HK-2 (cell line): Measurements from ENCODE around the gene GPC6.

Source experiments
- DNase-seq: peaks from one replicate; pipeline ENCODE4 v3.0.0-alpha.2; 2018; ENCODE audit not compliant: unreplicated experiment

Gene GPC6

DNA sequence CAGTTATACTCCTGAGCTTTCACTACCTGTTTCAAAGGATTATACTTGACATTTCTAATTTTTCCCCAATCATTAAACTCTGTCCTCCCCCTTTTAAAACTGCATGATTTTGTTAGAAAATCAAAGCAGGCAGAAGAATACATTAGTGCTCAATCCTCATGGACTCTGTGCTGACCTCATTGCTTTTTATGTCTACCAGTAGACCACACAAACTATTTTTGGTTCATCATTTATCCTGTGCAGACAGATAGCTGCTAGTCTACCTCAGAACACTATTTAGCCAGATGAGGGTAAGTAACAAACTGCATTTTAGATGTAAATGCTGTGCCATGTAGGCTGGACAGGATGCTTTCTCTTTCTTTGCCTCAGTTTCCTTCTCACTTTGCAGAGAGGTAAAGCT, 1016.9 kb downstream of the GPC6 start:
- DNase-seq, result no peak

DNA sequence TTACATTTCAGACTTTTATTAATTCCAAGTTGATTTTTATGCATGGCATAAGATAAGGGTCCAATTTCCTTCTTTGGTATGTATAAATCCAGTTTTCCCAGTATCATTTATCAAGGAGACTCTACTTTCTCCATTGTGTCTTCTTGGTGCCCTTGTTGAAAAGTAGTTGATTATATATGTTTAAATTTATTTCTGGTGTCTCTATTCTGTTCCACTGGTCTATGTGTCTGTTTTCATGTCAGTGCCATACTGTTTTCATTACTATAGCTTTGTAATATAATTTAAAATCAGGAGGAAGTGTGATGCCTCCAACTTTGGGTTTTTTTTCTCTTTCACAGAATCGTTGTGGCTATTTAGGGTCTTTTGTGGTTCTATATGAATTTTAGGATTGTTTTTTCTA, 1019.9 kb downstream of the GPC6 start:
- no peak for DNase-seq

DNA sequence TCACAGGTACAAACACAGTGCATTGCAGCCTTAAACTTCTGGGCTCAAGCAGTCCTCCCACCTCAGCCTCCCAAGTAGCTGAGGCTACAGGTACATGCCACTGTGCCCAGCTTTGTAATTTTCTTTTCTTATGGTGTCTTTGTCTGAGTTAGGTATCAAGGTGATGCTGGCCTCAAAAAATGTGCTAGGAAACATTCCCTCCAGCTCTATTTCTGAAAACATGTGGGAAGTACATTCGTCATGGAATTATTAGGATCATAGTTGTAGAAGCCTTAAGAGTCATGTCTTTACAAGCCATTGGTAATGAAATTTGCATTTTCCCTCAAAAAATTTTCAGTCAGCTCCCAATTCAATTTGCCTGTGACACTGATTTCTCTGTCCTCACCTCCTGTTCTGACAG, 1021.3 kb downstream of the GPC6 start:
- DNase-seq, result no peak

DNA sequence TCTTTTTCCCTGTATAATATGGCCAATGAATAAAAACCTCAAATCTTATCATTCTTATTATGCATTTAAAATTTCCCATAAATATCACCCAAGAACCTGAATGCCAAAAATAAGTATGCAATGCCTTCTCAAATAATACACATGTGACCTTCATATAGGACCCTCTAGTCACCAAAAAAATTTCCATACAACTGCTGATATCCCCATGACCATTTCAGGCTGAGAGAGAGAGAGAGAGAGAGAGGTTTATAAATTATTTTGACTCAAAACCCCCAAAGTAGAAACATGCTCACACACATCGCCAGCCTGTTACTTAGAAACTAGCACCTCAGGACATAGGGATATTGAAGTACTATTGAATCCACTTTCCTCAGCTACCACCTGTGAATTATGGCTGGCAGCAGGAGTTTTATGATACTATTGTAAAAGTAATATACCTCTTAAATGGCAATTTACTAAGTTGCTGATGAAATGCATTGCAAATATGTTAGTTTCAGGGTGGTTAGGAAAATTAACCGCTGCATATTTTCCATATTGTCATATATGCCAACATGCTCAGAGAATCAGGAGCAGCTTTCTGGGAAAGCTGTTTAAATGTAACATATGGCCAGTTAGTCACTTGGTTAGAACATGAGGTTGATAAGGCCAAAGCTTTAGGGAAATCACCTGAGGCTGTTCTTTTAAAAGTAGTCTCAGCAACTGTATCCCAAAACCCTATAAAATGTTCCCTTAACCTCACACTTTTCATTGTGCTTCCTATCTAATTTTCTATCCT, 1022.0 kb downstream of the GPC6 start:
- no peak for DNase-seq

DNA sequence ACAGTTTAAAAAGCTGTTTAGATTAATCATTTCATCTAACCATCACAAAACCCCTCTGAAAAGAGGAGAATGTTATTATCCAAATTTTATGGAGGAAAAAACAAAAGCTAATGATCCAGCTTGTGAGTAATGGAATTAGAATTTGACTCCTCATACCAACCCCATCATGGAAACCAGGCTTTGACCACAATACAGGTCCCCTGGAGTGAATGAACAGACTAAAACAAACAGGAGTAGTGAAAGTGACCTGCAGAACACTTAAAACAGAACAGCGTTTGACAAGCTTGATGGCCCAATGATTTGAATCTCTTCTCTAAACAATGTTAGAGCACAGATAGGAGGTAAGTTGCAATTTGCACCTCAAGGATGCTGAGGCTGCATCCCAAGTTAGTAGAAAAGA, 1022.9 kb downstream of the GPC6 start:
- DNase-seq, result peak; percentile 12

DNA sequence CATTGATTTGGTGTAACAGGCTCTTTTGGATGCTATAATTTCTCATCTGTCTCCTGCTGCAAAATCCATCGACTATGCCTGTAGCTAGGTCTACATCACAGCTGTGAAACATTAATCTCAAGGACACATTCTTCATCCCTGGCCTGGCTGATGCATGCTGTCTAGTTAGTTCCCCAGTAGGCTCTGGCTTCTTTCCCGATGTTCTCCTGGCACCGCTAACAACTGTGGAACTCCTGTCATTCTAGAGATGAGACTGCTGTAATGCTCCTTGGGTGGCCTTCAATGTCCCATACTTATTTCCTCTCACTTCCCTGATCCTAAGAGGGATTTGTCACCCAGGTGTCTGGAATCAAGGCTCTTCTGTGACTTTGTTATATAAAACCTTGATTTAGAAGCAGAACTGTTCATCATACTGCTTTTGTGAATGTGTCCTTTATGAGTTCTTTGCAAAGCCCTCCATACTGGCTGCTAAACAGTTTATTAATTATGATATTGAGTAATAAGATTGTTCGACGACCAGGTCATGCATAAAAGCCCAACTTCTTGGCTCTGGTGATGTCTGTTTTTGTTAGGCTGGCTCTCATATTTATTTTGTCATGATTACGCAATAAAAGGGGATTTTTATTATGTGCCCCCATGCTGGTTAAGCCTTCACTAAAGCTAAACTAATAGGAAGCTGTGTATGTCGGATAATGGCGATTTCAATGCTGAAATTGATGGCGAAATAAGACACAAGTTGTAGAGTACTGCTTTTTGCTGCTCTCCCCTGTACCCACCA, 1025.4 kb downstream of the GPC6 start:
- DNase-seq, result no peak

DNA sequence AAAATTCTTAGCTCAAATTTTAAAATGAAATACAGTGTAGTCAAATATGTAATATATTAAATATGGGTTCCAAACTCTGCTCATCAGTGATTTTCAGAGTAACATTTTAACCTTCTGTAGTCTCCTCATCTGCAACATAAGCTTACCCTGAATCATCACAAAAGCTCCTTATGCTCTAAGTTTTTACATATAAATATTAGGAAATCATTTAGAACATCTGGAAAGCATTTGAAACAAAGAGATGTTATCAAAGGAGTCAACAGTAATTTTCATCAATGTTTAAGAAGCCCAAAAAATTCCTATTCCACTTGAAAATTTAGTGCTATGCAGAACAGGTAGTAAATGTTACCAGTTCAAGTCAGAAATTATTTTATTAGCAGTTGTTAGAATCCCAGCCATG, 1028.1 kb downstream of the GPC6 start:
- no peak for DNase-seq

DNA sequence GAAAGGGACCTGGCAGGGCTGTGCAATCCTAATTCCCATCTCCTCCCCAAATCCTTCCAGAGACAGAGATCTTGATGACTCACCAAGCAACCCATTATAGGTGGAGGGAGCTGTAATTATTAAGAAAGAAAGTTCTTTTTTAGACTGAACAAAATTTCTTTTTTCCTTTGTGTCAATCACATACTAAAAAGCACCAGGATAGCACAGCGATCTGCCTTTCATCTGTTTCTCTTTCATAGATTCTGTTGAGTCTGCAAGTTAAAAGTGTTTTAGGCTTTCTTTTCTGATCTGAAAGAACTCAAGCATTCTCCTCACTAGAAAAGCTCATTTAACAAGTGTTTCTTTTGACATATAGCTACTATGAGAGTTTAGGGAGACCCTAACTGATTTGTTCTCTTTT, 1030.1 kb downstream of the GPC6 start:
- DNase-seq, result no peak

DNA sequence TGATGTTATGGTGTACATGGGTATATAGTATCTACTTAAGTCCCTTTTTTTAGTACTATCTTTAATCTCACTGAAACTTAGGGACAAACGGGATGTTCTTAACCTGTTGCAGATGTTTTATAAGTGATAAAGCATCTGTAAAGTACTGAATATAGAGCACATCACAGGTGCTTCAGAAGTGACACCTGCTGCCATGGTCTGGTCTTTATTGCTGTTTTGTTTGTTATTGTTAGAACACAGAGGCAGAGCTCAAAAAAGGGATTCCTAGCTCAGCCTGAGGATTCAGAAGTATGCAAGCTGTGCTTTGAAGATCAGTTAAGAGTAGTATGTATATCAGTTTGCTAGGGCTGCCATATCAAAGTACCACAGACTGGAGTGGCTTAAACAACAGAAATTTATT, 1033.4 kb downstream of the GPC6 start:
- DNase-seq, result no peak

DNA sequence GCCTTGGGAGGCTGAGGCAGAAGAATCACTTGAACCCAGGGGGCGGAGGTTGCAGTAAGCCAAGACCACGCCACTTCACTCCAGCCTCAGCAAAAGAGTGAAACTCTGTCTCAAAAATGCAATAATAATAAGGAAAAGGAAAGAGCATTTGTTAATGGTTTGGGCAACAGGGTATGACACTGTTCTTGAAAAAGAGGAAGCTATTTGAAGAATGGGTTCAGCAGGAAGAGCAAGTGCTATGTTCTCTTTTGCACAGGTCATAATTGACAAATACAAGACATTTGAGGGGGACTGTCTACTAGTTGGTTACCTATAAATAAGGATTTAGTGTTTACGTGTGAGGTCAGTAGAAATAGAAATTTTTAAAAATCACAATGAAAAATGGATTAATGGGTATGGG, 1034.6 kb downstream of the GPC6 start:
- no peak for DNase-seq

DNA sequence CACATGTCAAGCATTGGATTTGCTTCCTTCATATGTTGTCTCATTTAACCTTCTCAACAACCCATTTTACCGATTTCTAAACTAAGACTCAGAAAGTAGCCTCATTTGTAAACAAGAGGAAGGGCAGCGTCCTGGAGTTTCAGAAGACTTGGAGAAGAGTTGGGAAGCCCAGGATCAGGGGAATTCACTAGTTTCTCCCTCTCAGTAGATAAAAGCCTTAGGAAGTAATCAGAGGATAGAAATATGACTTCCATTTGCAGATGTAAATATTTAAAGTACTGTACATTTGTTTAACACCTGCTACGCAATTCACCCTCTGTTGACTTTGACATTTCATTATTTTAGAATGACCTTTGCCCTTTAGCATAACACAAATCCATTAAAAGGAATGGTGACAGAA, 1036.4 kb downstream of the GPC6 start:
- no peak for DNase-seq

DNA sequence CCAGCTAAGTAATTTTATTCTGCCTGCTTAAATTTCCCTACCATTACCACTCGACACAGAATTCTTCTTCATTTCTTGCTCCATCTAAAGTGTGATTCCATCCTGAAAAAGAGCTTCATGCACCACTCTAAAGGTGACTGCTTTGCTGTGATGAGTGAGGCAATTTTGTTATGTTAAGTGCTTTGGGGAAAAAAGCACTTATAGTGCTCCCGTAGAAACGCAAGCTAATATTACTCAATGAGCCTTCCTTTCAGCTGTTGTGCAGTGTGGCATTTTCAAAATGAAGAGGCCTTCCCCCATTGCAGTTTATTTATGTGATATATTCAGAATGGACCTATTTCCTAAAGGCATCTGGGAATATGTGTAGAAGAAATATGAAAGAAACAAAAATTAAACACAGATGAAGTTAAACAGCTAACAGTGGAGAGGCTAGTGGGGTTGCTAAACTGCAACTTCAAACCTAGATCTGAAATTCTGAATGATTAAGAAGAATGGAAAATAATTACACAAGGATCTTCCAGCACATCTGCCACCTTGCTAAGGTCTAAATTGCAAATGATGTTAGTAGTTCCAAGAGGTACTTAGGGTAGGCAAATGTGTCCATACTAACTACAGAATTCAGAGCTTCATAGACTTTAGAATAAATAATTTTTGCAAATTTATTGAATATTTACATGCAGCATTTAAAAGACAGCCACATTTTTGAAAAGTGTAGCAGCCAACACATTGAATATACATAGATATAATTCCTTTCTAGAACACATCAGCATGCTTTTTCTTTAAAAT, 1041.2 kb downstream of the GPC6 start:
- DNase-seq, result no peak

DNA sequence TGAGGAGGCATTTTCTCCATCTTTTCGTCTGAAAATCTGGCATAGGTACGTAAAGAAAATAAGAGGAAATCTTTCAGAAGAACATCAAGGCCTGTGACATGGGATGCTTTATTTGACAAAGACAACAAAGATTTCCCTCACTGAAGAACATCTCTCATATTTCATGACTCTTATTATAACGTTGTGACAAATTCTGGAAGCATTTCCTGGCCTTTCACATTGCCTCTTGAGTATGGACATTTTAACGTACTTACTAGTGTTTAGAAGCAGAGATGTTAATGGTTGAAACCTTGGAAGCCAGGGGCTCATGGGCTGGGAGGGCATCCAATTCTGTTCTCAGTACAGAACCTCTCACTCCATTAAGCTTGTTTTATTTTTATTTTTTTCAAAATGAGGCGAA, 1042.1 kb downstream of the GPC6 start:
- no peak for DNase-seq

DNA sequence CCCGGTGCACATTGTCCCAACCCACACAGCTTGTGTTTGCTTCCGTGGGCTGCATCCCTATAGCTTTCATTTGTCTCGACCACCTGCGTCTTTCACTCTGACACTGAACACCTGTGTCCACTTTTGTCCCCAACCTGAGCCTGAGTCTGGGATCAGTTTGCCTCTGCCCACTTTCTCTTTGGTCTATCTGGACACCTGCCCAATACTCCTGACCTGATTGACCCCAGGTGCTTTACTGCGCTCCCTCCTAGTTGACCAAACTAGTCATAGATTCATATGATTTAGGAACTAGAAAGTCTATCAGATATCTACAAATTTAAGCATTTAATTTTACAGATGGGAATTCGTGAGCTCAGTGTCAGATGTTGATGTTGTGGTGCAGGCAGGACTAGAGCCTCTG, 1043.0 kb downstream of the GPC6 start:
- no peak for DNase-seq

DNA sequence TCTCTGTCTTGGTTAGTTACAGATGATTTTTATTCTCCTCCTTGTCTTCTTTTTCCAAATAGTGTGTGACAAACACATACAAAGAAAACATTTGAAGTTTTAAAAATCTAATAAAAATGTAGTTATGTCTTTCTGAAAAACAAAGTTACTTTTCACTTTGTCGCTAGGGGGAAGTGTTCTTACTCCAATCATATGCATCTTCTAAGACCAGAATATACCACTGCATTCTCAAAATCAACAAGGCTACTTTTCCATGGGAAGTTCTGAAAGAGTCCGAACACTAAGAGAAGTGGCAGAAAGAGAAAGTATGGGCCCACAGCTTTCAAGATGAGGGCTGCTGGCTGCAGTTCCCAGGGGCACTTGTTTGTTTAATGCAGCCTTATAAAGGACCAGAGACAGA, 1043.9 kb downstream of the GPC6 start:
- DNase-seq, result no peak

DNA sequence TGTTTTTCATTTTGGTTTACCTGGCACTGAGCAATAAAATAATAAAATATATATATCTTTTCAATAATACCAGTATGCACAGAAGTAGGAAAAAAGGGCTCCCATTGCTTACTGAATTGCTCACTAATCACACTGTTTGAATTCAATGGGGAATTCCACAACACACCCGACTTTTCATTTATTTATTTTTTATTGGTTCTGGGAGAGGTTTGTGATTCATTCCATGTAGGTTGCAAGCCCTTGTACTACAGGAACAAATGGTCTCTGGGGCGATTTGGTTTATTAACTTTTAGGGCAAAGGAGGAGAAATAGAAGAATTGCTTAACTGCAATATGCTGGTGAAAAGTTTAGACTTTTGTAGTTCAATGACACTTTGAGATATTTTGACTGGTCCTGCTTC, 1045.4 kb downstream of the GPC6 start:
- DNase-seq, result no peak

DNA sequence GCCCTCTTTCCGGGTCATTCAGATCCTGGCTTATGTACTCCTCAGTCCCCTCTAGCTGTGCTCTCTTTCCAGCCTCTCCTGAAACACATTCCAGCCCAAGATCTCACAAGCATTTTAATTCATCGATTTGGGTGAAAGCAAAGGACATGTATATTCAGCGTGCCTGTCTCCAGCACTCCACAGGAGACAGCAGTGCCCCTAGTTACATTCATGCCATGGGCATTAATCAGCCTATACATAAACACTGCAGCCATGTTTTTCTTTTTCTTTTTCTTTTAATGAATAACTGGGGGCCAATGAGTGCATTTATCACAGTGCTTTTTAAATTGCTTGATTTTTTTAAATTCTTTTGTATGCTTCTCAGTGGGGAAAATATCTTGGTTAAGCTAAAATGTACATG, 1053.7 kb downstream of the GPC6 start:
- DNase-seq, result peak; percentile 1

DNA sequence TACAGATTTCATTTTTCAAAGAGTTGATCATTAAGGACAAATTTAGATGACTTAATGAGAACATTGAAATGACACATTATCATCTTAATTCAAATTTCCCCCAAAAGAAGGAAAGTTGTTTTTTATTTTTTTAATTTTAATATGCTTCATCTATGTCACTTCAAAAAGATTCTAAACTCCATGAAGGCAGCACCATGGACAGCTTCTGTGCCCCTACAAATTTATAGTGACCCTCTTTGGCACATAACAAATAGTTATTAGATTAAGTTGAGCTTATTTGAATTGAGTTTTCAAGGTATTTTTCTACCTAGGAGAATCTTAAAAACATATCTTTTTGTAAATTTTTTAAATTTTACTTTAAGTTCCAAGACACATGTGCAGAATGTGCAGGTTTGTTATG, 1054.2 kb downstream of the GPC6 start:
- DNase-seq, result no peak

DNA sequence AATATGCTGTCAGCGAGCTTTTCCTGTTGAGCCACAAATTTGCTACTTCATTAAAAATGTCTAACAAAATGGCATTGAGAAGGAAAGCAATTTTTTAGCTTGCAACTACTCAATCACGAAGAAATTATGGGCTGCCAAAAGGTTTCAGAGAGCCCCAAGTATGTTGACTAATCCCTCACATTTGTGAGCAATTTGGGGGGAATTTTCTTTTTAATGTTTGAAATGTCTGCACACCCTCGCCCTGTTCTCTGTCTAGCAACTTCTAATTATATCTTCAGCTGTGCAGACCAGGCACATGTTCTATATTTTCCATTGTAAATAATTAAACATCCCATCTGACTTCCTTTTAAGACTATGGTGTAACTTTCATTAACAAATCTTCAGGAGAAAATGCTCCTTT, 1060.0 kb downstream of the GPC6 start:
- DNase-seq, result no peak

DNA sequence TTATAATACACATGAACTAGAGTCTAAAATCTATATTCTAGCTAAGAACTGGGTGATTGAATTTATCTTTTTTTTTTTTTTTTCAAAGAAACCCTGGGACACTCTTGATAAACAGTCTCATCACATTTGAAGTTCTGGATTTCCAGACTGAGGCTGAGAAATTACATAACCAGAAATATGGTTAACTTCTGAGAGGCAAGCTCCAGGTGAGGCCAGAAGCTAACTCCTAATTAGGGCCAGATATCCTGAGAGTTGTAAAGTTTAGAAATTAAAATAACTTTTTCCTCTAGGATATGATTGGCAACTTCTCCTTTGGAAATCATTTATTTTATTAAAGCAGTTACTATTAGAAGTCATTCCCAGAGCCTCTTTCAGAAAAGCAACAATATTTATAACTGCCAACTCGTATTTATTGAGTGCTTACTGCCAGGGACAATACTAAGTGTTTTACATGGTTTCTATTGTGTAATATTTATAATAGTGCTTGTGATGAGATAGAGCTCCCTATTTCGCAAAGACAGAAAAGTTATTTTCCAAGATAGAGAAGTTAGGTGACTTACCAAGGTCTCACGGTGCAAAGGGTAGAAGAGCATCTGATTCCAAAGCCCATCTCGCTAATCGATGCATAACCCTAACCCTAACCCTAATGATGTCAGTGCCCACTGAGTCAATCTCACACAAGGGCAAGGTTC, 1065.2 kb downstream of the GPC6 start:
- DNase-seq, result no peak

DNA sequence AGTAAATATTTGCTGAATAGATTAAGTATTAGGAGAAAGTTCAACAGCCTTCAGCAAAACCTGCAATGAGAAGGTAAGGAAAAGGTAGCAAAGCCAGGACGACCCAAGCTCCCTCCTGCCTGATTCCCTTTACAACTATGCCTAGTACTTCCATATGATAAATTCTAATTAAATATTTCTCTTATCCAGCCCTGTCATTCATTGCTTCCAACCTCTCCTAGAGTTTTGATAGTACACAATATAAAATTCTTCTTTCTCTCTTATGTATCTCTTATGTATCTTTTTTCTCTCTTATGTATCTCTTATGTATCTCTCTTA, 1065.7 kb downstream of the GPC6 start:
- DNase-seq, result no peak

DNA sequence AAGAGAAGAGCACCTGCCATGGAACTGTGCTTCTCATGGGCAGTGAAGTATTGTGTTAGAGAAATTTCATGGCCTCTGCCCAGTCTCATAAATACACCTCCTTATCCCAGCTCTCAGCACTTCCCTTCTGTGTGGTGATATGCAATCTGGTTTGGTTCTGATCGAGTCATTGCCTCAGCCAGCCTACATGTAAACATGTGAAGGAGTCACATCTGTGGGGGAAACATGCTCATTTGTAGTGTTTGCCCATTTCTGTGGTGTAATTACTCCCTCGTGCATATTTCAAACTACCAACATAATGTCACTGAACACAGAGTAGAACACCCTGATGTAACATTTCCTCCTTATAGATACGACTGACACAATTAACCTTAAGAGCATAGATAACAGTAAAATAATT, 1069.9 kb downstream of the GPC6 start:
- no peak for DNase-seq
